HG03342 (cell line): ENCODE results near the gene ABCC12.
A peak's percentile ranks its signal among the peaks of the same experiment; 100 is the strongest.
"Not testable (repeated sequence)": the region's sequence is repeated elsewhere in the genome, so short reads cannot be mapped to it uniquely, and the experiment has no call there.

Experiments used
- ATAC-seq: cut with Tn5 transposase; IDR thresholded peaks from one replicate; pipeline ENCODE4 v1.9.1; 2021; ENCODE audit warnings: mild to moderate bottlenecking, moderate library complexity; ENCODE audit not compliant: unreplicated experiment

Gene ABCC12

DNA sequence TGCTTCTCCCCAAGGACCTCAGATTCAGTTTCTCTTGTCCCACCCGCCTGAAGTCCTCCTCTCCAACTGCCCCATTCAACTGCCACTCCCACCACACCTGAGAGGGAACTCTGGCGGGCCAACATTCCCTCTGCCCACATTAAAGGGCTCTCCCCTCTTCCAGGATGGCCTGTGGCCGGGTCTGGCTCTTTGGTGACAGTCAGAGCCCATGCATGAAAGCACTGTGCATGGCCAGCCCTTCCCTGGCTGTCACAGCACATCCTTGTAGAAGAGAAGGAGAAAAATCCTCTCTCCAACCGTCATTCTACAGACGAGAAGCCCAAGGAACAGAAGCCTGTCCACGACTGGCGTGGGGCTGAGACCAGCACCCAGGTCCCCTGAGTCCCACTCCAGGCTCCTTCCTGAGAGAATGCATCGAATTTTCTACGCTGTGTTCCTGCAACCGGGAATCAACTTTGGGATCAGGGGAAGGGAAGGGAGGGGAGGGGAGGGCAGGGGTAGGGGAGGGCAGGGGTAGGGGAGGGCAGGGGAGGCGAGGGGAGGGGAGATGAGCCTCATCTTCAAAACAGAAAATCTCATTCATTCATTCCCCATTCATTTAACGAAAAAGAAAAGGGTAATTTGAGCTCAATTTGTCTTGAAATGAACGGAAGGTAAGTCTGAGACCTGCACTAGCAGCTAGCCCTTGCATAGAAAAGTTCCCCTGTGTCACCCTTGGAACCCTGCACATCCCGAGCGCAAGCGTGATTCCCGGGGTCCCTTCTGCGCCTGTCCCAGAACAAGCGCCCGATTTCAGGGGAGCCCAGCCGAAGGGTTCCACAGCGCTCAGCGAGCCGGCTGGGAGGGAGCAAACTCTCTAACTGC, at the start of gene ABCC12:
Gene ABCC12 (minus strand): TSS at position 68 of the 864 bp plus-strand sequence. CDS start 9,569 bp downstream, outside the sequence.
- ATAC-seq = no peak

DNA sequence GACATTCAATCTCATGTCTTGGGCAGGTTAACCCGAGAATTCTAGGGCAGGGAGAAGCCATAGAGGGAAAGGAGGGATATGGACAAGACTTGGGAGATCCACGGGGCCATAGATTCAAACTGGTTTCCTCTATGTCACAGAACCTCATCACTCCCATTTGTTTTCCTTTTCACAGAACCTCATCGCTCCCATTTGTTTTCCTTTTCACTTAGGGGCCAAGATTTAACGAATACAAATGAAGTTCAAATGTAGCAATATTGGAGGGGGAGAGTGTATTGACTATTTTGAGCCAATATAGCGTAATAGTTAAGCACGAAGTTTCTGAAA, 49.0 kb upstream of the ABCC12 start:
- no peak for ATAC-seq

DNA sequence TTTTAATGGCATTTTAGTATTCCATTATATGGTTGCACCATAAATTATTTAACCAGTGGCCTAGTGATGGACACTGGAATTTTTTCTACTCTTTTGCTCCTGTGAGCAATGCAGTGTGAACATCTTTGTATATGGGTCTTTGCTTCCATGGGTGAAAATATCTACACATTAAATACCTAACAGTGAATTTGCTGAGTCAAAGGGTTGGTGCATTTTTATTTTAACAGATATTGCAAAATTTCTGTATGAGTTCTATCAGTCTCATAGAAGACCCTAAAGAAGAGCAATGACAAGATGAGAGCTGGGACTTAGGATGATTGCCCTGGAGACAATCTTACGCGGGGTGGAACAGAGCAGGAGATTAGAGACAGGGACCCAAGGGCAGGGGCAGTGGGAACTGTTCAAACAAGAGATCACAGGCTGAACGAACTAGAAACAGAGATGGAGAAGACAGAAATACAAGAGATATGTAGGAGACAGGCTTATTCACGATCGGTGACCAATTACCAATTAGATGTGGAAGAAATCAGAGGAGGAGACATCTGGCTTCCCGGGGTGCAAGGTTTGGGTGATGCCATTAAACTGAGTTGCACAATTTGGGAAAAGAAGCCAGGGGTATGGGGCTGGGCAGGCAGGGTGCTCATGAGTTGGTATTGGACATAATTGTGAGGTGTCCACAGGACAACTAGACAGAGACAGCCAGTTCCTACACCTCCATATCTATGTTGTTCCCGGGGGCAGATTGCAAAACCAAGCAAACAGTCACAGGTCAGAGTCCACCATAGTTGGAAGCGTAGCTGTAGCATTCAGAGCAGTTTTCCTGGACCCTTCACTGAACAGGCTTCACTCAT, 48.4 kb upstream of the ABCC12 start:
- no peak for ATAC-seq

- ATAC-seq = no peak
These were observed 45.9 kb upstream of the ABCC12 start for GRCh38 chr16:48201515-48202201.

DNA sequence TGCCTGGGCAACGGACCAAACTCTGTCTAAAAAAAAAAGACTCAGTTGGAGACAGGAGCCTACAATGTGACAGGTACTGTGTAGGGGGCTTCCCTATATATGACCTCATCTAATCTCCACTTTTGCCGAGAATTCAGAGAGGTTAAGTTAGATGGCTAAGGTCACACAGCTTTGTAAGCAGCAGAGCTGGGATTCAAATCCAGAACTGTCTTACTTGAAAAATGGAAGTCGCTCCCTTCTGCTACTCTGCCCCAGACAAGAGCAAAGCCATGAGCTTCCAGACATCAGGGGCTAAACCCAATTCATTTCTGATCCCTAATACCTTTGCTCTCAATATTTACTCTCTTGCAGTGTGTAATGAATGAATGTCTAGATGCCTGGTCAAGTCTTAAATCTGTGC, 41.5 kb upstream of the ABCC12 start:
- ATAC-seq = no peak

GRCh38 chr16:48194828-48195556, 39.2 kb upstream of the ABCC12 start:
- no peak for ATAC-seq

DNA sequence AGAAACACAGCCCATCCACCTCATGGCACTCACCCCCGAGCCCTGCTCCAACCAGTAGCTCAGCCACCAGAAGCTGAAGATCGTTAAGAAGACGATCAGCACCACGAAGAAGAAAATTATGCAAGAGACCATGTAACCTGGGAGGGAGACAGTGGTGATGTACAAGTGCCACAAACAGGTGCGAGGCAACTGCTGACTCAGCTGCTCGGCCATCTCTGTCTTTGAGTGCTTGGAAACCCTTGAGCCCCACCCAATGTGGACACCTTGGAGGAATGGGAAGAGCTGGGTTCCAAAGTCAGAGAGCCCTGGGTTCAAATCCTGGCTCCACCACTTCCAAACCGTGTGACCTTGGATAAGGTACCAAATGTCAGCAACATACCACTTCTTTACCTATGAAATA, 38.1 kb upstream of the ABCC12 start:
- ATAC-seq = no peak

DNA sequence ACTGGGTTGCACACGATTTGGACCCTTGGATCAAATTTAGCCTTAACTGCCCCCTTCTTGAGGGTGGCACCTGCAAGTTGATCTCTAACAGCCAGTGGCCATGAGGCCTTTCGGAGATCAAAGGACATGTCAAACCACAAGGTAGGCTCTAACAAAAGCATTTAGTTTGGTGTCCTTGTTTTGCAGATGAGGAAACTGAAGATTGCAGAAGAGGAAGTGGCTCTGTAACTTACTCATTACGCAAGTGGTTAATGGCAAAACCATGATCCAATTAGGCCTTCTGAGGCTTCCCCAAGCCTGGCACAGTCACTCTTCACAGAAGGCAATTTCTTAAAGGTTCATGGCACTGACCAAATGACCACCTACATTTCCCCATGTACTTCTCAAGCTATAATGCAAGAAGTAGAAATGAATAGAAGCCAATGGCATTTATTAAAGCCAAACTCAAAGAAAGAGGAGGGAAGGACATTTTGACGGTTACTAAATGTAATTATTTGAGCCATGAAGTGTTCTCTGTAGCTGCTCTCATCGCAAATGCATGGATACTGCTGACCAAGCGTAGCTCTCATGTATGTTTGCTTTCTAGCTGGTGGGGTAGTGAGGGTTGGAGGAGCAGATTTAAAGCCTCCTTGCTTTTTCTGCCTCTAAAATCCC, 32.8 kb upstream of the ABCC12 start:
- peak; percentile 89 for ATAC-seq

DNA sequence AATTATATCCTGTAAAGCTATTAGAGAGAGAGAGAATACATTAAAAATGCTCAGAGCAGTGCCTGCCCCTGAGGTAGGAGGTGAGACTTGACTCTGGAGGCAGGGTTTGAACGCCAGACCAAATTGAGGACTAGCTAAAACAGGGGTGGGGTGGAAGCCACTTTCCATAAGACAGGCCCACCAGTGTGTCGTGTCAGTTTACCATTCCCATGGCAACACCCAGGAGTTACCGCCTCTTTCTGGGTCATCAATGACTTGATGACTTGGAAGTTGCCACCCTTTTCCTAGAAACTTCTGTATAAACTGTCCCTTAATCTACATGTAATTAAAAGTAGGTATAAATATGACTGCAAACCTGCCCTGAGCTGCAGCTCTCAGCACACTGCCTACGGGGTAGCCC, 32.0 kb upstream of the ABCC12 start:
- no peak for ATAC-seq

GRCh38 chr16:48184681-48185080, 28.9 kb upstream of the ABCC12 start:
- ATAC-seq = no peak

DNA sequence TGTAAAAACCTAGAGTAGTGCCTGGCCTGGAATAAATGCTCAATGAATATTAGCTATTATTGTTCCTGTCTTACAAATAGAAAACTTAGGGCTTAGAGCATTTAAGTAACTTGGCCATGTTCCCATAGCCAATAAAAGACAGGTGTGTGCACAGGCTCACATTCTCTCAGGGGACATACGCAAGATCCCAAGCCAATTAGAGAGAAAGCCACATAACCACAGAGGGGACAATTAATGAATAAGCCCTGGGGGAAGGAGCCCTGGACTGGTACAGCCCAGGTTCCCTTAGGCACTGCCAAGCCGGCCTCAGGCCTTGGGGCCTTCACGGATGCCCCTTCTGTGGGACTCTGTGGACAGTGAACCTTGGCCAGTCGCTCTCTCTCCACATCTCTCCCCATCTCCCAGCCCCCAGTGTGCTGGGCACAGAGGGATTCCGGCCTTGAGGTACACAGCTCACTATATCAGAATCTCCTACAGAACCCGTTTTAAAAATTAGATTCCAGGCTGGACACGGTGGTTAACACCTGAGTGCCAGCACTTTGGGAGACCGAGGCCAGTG, 27.3 kb upstream of the ABCC12 start:
- no peak for ATAC-seq

- ATAC-seq = not testable (repeated sequence)
These were observed 26.1 kb upstream of the ABCC12 start for GRCh38 chr16:48181746-48182520.

- ATAC-seq = no peak
These were observed 25.2 kb upstream of the ABCC12 start for GRCh38 chr16:48180868-48181480.

DNA sequence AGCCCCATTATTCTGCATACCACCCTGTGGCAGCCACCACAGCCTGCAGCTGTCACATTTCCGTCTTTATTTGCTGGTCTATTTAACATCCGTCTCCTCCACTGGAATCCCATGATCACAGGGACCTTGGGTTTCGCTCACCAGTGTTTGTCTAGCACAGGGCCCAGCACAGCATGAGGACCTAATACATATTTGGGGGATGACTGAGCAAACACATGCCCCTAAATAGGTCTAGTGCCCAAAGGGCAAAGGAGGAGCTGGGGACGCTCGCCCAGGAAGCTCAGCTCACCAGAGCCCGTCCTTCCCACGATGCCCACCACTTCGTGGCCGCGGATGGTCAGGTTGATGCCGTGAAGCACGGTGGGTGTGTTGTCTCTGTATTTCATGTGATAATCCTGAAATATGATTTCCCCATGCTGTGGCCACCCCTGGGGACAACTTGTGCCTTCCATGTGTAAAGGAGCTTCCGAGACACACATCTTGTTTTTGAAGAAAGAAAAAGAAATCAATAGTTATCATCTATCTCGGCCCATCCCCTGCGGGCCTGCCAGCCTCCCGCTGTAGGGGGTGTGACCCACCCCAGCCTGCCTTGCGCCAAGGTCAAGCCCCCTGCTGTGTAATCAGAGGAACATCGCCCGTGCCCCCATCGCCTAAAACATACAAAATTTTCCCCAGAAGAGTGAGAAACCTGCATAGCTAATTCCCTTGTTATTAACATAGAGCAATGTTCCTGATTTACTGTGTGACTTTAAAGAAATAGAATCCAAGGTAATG, 21.0 kb upstream of the ABCC12 start:
- no peak for ATAC-seq

GRCh38 chr16:48173889-48174288, 18.1 kb upstream of the ABCC12 start:
- ATAC-seq = no peak

- no peak for ATAC-seq
These were observed 16.9 kb upstream of the ABCC12 start for GRCh38 chr16:48172682-48173081.

- no peak for ATAC-seq
These were observed 14.1 kb upstream of the ABCC12 start for GRCh38 chr16:48169896-48170295.

GRCh38 chr16:48168075-48168474, 12.3 kb upstream of the ABCC12 start:
- no peak for ATAC-seq
